ENCODE results near the gene TMEM184A. TPM values are rescaled to one million over a fixed set of nuclear protein-coding genes. Genes with fewer than 3 reads are reported as not detected.

Gene TMEM184A
- total RNA-seq, 8 experiments from 2014 or later = 0.16 to 1.2 (median 0.47) TPM

DNA sequence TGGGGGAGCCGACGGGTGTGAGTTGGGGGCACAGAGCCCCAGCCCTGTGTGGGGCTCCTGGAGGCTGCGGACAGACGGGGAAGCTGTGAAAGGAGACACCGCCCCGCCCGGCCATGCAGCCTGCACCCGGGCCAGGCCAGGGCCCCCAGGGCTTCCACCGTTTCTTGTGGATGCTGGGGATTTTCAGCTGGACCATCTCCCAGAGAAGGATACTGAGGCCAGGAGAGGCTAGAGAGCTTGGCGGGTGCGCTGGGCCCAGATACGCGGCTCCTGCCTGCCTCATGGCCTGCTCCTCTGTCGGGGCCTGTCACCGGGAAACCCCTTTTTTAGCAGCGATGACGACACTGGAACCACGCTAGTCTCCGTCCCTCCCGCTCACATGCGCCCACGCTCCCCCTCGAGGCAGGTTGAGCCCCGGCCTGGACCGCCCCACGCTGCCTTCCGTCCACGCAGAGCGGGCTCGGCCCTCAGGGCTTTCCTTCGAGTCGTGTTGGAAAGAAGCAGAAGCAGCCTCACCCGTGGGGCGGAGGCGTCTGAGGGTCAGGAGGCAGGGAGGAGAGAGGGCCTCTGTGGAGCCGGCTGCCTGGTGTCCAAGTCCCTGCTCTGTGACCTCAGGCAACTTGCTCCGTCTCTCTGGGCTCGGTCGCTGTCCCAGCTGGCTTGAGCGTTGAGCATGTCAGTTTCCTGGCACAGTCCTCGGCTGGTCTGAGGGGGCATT, 11.7 kb downstream of the TMEM184A start:
- WGBS, 10 experiments = 81 to 100% methylated on average over 2 to 20 of the region's 41 CpGs; no CpG with 5 or more reads in 8 of the 10 experiments
- H3K4me1 ChIP-seq (replicated peaks in 1 of 2) = peaks cover 16 to 34% of the 10 kb centered on the region in 2 donors
- ATAC-seq (replicated peaks in 6 of 8) = peak in 3 of 8 experiments; percentile 1 to 39 (median 2)
- H3K27ac ChIP-seq = no peak overlapping the region
- in situ Hi-C loops (cut with MboI; ENCODE audit: low pct_unique_long_range_greater_than_20kb in 2 of 9, low sequenced_read_pairs in 9 of 9, unreplicated experiment in 9 of 9) = no loop called here
- H3K4me3 ChIP-seq = no peak overlapping the region

DNA sequence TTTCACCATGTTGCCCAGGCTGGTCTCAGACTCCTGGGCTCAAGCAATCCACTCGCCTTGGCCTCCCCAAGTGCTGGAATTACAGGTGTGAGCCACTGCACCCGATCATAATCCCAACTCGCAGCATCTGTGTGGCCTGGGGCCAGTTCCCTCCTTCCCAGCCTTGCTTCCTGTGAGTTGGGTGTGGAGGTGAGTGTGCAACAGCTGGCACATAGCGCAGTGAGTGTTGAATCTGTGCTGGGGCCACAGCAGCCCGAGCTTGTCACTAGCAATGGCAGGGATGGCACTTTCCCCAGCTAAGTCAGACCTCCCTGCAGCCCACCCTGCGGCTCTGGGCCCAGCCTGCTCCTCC, 12.2 kb downstream of the TMEM184A start:
- peaks cover 21 to 40% of the 10 kb centered on the region in 2 donors for H3K4me1 ChIP-seq (replicated peaks in 1 of 2)
- 83 to 100% (median 97%) methylated on average over 1 to 3 of the region's 6 CpGs; no CpG with 5 or more reads in 4 of the 10 experiments for WGBS, 10 experiments
- no peak overlapping the region for H3K4me3 ChIP-seq
- ATAC-seq (replicated peaks in 6 of 8) = no peak
- peak overlapping the region in 1 of 2 donors; percentile 78 for H3K27ac ChIP-seq
- in situ Hi-C loops (cut with MboI; ENCODE audit: low pct_unique_long_range_greater_than_20kb in 2 of 9, low sequenced_read_pairs in 9 of 9, unreplicated experiment in 9 of 9) = no loop called here

DNA sequence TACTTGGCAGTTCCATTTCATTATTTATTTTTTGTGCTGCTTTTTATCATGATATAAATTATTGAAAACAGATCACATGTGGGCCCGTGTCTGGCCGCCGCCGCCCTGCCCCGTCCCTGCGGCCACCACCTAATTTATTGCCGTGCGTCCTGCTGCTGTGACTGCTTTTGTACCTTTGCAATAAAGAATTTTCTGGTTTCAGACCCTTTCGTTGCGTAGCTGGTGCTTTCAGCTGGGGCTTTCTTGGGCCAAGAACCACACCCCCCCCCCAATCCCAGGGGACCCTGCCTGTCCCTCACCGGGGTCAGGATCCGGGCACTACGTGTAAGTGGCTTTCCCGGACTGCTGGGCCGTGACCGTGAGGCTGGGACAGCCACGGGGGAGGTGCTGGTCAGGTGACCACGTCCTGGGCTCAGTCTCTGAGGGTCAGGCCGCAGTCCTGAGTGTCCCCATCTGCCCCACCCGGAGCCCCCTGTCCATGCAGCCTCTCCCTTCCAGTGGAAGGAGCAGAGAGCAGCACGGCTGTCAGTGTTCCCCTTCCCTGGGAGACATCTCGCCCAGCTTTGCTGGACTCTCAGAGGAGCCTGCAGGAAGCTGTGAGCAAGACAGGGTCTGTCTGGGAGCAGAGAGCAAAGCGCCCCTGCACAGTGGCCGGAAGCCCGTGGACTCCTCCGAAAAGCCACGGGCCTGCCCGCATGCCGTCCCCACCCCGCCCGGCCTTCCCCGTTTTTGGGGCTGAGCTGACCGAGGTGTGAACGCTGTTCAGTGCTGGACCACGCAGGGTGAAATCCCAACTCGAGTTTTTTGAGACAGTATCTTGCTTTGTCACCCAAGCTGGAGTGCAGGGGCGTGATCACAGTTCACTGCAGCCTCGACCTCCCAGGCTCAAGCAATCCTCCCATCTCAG, 12.9 kb downstream of the TMEM184A start:
- whole genome bisulfite sequencing, 10 experiments = 15 to 100% (median 78%) methylated on average over 1 to 11 of the region's 38 CpGs; no CpG with 5 or more reads in 2 of the 10 experiments
- no peak overlapping the region for H3K4me3 ChIP-seq
- ATAC-seq (replicated peaks in 6 of 8) = peak in 5 of 8 experiments; percentile 2 to 69 (median 61)
- in situ Hi-C loops (cut with MboI; ENCODE audit: low pct_unique_long_range_greater_than_20kb in 2 of 9, low sequenced_read_pairs in 9 of 9, unreplicated experiment in 9 of 9) = no loop called here
- peaks cover 28 to 47% of the 10 kb centered on the region in 2 donors for H3K4me1 ChIP-seq (replicated peaks in 1 of 2)
- peak overlapping the region; percentile 65 to 78 for H3K27ac ChIP-seq

DNA sequence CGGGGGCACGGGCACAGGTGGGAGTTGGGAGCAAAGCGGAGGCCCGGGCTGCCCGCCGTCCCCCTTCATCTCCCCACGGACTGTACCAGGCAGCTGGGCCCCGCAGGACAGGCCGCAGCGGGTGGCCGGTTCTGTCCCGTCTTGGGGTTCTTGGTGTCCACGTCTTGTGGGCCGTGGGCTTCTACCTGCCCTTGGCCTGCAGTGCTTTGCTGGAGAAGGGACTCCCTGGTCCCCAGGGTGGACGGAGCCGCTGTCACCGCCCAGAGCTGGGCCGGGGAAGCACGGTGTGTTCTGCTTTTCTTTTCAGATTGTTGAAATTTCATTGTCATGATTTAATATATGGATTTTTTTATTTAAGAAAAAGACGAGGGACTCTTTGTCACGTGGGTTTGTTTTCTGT, 13.7 kb downstream of the TMEM184A start:
- peaks cover 35 to 52% of the 10 kb centered on the region in 2 donors for H3K4me1 ChIP-seq (replicated peaks in 1 of 2)
- H3K27ac ChIP-seq = peak overlapping the region in 1 of 2 donors; percentile 65
- no peak overlapping the region for H3K4me3 ChIP-seq
- in situ Hi-C loops (cut with MboI; ENCODE audit: low pct_unique_long_range_greater_than_20kb in 2 of 9, low sequenced_read_pairs in 9 of 9, unreplicated experiment in 9 of 9) = no loop called here
- no peak for ATAC-seq (replicated peaks in 6 of 8)
- 50 to 100% (median 98%) methylated on average over 1 to 7 of the region's 21 CpGs; no CpG with 5 or more reads in 3 of the 10 experiments for WGBS, 10 experiments

DNA sequence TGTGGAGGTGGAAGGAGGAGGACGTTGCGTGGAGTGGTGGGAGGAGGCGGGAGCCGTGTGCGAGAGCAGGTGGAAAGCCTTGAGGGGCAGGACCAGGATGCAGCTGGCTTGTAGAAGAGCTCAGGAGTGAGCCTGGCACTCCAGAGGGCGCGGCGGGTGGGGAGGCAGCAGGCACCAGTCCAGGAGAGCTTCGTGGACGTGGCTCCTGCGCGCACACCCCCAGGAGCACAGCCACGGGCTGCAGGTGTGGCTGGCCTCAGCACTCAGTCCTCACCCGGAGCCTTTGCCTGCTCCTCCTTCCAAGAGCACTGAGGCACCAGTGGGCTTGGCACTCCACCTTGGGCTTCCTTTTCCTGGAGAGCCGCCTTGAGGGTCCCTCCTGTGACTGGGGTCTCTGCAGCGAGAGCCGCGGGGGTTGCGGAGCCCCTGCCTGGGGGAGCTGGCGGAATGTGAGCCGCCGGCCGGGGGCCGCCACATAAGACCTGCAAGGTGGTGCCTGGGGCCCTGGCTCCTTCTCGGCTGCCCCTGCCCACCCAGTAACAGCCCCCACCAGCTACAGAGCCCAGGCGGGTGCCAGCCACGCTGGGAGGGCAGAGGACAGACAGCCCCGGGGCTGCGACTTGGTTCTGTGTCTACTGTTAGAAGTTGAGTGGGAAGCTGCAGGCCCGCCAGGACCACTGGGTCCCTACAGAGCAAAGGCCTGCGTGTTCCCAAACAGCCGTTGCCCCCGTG, 14.4 kb downstream of the TMEM184A start:
- in situ Hi-C loops (cut with MboI; ENCODE audit: low pct_unique_long_range_greater_than_20kb in 2 of 9, low sequenced_read_pairs in 9 of 9, unreplicated experiment in 9 of 9) = no loop called here
- WGBS, 10 experiments = 60 to 100% (median 92%) methylated on average over 1 to 7 of the region's 33 CpGs; no CpG with 5 or more reads in 5 of the 10 experiments
- H3K27ac ChIP-seq = no peak overlapping the region

DNA sequence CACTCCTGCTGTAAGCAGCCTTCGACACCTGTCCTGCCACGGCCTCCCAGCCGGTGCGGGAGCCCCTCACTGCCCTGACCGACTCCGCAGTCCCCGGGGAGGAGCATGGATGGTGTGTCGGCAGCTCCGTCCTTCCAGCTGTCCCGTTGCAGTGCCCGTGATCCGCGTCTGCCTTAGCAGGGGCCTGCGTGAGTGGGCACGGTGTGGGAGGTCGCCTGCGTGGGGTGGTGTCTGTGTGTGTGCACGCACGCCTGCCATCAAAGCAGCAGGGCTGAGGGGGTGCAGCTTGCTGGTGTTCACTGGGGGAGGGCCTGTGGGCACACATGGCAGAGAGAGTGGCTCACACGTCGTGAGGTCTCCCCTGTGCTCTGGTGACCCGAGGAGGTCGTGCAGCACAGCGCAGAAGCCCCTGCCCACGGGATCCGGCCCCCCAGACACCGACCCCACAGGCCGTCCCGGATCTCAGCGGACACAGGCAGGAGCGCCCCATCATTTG, 15.2 kb downstream of the TMEM184A start:
- Histone ChIP-seq H3K27ac (no peak overlapping the region), H3K4me3 (no peak overlapping the region), H3K4me1 (replicated peaks in 1 of 2) (peaks cover 49 to 64% of the 10 kb centered on the region in 2 donors)
- no peak for ATAC-seq (replicated peaks in 6 of 8)
- in situ Hi-C loops (cut with MboI; ENCODE audit: low pct_unique_long_range_greater_than_20kb in 2 of 9, low sequenced_read_pairs in 9 of 9, unreplicated experiment in 9 of 9) = no loop called here
- WGBS, 10 experiments = 50 to 100% methylated on average over 1 to 3 of the region's 31 CpGs; no CpG with 5 or more reads in 8 of the 10 experiments

More for the DNA sequence above, 14.4 kb downstream of the TMEM184A start:
- Histone ChIP-seq H3K4me1 (replicated peaks in 1 of 2) (peaks cover 42 to 59% of the 10 kb centered on the region in 2 donors), H3K4me3 (no peak overlapping the region)
- ATAC-seq (replicated peaks in 6 of 8) = no peak

DNA sequence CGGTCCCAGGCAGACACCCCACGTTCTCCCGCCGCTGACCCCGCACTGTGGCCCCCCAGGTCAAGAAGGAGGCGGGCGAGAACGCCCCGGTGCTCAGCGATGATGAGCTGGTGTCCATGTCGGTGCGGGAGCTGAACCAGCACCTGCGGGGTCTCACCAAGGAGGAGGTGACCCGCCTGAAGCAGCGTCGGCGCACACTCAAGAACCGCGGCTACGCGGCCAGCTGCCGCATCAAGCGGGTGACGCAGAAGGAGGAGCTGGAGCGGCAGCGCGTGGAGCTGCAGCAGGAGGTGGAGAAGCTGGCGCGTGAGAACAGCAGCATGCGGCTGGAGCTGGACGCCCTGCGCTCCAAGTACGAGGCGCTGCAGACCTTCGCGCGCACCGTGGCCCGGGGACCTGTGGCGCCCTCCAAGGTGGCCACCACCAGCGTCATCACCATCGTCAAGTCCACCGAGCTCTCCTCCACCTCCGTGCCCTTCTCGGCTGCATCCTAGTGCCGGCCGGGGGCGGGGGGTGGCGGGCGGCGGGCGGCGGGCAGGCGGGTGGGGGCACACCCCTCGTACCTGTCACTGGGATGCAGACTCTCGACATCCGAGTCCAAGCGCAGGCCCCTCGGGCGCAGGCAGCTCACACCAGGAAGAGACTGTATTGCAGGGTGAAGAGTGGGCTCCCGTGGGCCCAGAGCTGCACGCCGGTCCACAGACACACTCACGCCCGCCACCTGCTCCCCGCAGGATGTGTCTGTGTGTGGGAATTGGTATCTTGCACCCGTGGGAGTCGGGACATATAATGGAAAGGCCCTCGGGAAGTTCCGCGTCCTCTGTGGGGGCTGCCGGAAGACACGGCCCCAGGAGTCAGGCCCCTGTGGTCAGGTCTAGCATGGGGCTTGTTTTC, 15.9 kb downstream of the TMEM184A start:
- no peak for ATAC-seq (replicated peaks in 6 of 8)
- 93 to 100% (median 97%) methylated on average over 2 to 13 of the region's 73 CpGs; no CpG with 5 or more reads in 5 of the 10 experiments for WGBS, 10 experiments
- in situ Hi-C loops (cut with MboI; ENCODE audit: low pct_unique_long_range_greater_than_20kb in 2 of 9, low sequenced_read_pairs in 9 of 9, unreplicated experiment in 9 of 9) = no loop called here
- Histone ChIP-seq H3K4me1 (replicated peaks in 1 of 2) (peaks cover 49 to 63% of the 10 kb centered on the region in 2 donors), H3K27ac (no peak overlapping the region), H3K4me3 (no peak overlapping the region)

DNA sequence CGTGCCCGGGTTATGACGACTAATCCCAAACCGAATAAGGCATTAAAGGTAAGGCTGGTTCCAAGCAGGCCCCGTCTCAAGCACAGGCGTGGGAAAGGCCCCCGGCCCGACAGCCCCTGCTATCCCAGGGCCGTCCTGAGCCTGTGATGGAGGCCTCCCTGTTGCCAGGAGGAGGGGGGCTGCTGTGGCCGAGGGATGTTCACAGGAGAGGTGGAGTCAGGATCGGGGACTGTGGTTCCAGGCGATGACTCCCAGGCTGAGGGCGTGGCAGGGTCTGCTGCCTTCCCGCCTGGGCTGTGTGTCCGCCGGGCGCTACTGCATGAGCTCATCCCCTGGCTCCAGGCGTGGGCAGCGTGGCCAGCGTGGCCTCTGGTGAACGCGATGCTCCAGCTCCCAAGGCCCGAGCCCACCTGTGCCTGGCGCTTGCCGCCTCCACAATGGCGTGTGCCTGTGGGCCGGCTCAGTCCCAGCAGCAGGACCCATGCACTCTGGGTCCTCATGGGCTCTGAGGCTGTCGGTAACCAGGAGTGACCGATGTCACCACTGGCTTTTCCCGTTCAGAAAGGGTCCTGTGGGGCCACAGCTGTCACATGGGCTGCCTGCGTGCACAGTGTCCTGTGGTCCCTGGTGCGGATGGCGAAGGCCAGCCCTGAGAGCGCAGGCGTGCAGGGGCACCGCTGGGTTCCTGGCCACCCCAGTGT, 16.7 kb downstream of the TMEM184A start:
- Histone ChIP-seq H3K27ac (peak overlapping the region in 1 of 2 donors; percentile 30), H3K4me1 (replicated peaks in 1 of 2) (peaks cover 55 to 61% of the 10 kb centered on the region in 2 donors), H3K4me3 (no peak overlapping the region)
- WGBS, 10 experiments = 75% methylated on average over 4 of the region's 36 CpGs; no CpG with 5 or more reads in 9 of the 10 experiments
- ATAC-seq (replicated peaks in 6 of 8) = peak in 4 of 8 experiments; percentile 1 to 15 (median 6)
- in situ Hi-C loops (cut with MboI; ENCODE audit: low pct_unique_long_range_greater_than_20kb in 2 of 9, low sequenced_read_pairs in 9 of 9, unreplicated experiment in 9 of 9) = no loop called here

DNA sequence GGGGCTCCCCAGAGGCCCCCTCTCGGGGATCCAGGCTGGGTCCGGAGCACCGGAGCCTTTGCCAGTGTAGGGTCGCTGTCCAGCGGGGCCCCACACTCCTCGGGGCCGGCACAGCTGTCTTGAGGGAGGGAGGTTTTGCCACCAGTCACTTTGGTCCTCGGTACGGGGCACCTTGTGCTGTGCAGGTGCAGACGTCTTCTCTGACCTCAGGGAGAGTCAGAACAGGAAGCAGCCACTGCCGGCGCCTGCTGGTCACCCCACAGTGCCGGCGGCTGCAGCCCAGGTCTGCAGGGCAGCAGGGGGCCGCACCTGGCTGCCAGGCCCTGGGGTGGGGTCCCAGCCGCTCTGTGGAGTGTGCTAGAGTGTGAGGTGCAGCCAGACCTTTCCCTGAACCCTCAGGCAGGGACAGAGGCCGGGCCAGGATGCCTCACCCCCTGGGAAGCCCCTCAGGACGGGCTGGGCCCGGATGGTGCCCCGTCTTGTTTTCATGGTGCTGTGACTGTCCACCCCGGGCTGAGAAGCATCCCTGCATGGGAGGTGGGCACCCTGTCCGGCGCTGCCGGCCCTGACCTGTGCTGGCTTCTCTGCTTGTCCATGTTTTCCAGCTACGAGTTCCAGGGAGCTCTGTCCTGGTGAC, 17.3 kb downstream of the TMEM184A start:
- peak in 1 of 8 experiments; percentile 7 for ATAC-seq (replicated peaks in 6 of 8)
- Histone ChIP-seq H3K27ac (peak overlapping the region; percentile 30 to 70), H3K4me3 (peak overlapping the region in 4 of 5 donors; percentile 20 to 33 (median 22)), H3K4me1 (replicated peaks in 1 of 2) (peaks cover 61% of the 10 kb centered on the region in 2 donors)
- 67 to 100% (median 100%) methylated on average over 1 to 3 of the region's 25 CpGs; no CpG with 5 or more reads in 7 of the 10 experiments for WGBS, 10 experiments
- in situ Hi-C loops (cut with MboI; ENCODE audit: low pct_unique_long_range_greater_than_20kb in 2 of 9, low sequenced_read_pairs in 9 of 9, unreplicated experiment in 9 of 9) = no loop called here

DNA sequence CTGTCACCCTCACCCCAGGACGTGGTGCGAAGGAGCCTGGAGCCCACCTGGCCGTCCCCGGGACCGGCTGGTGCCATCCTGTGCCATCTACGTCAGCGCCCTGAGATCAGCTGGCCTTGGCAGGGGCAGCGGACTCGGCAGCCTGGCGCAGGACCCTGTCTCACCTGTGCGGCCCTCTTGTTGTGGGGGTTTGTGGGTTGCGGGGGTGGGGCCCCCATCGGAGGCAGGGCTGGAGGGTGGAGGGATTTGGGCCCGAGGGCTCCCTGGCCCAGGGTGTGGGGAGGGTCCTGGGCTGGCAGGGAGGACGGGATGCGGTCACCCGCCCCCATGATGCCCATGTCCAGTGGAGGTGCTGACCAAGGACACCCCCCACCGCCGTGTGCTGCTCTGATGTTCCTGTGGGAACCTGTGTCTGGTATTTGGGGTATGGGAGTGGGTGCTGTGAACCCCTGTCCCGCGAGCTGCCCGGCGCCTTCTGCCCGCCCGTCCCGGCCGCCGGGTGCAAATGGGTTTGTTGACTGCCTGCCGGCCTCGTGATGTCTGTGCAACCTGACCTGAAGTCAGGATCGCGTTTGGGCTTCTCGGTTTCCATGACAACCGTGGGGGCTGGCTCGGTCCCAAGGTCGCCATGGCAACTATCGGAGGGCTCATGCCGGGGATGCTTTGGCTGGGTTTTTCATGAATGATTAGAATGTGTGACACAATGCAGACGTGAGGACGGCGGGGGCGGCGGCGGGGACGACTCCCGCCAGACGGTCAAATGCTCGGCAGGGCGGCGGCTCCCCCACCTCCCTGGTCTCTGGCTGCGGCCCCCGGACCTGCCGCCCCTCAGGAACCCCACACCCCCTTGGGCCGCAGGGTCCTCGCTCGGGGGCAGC, 18.2 kb downstream of the TMEM184A start:
- H3K4me3 ChIP-seq = peak overlapping the region in 4 of 5 donors; percentile 20 to 33 (median 22)
- WGBS, 10 experiments = 3 to 20% (median 17%) methylated on average over 1 to 8 of the region's 56 CpGs; no CpG with 5 or more reads in 7 of the 10 experiments
- ATAC-seq (replicated peaks in 6 of 8) = peak; percentile 2 to 60 (median 42)
- H3K27ac ChIP-seq = peak overlapping the region; percentile 70 to 91
- peaks cover 61% of the 10 kb centered on the region in 2 donors for H3K4me1 ChIP-seq (replicated peaks in 1 of 2)
- in situ Hi-C loops (cut with MboI; ENCODE audit: low pct_unique_long_range_greater_than_20kb in 2 of 9, low sequenced_read_pairs in 9 of 9, unreplicated experiment in 9 of 9) = no loop called here
